ENCODE data around the gene ABCA4.

GRCh38 chr1:94004924-94005323 is 116.0 kb downstream of the ABCA4 start:
- TF ChIP-seq, protein P1, sequence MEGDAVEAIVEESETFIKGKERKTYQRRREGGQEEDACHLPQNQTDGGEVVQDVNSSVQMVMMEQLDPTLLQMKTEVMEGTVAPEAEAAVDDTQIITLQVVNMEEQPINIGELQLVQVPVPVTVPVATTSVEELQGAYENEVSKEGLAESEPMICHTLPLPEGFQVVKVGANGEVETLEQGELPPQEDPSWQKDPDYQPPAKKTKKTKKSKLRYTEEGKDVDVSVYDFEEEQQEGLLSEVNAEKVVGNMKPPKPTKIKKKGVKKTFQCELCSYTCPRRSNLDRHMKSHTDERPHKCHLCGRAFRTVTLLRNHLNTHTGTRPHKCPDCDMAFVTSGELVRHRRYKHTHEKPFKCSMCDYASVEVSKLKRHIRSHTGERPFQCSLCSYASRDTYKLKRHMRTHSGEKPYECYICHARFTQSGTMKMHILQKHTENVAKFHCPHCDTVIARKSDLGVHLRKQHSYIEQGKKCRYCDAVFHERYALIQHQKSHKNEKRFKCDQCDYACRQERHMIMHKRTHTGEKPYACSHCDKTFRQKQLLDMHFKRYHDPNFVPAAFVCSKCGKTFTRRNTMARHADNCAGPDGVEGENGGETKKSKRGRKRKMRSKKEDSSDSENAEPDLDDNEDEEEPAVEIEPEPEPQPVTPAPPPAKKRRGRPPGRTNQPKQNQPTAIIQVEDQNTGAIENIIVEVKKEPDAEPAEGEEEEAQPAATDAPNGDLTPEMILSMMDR (IDR thresholded peaks at IDR 0.05) = no peak
- no peak for TF ChIP-seq POLR2A (IDR thresholded peaks at IDR 0.05)

Data from Peyer's patch (tissue), 4 donors.